ENCODE measurements around the gene AADAT.
"Not testable (repeated sequence)": the region's sequence is repeated elsewhere in the genome, so short reads cannot be mapped to it uniquely, and the experiment has no call there.

The AADAT gene

GRCh38 chr4:170089668-170090351 is at the start of gene AADAT:
AADAT (minus strand) TSS chr4:170089956; CDS start chr4:170089690, 266 bp downstream.
- no peak for DNase-seq (ENCODE audit: low read depth)

GRCh38 chr4:170138580-170139194 is 48.9 kb upstream of the AADAT start:
- peak; percentile 42 for DNase-seq (ENCODE audit: low read depth)

- no peak for DNase-seq (ENCODE audit: low read depth)
Observed at GRCh38 chr4:170137927-170138326, 48.2 kb upstream of the AADAT start.

GRCh38 chr4:170137466-170137865 is 47.7 kb upstream of the AADAT start:
- DNase-seq (ENCODE audit: low read depth): no peak

- no peak for DNase-seq (ENCODE audit: low read depth)
Observed at GRCh38 chr4:170134821-170135220, 45.1 kb upstream of the AADAT start.

GRCh38 chr4:170128219-170128804 is 38.6 kb upstream of the AADAT start:
- DNase-seq (ENCODE audit: low read depth): no peak

- no peak for DNase-seq (ENCODE audit: low read depth)
Observed at GRCh38 chr4:170127758-170128157, 38.0 kb upstream of the AADAT start.

- no peak for DNase-seq (ENCODE audit: low read depth)
Observed at GRCh38 chr4:170124406-170124805, 34.6 kb upstream of the AADAT start.

GRCh38 chr4:170122252-170122651 is 32.5 kb upstream of the AADAT start:
- DNase-seq (ENCODE audit: low read depth): no peak

- no peak for DNase-seq (ENCODE audit: low read depth)
Observed at GRCh38 chr4:170114636-170115035, 24.9 kb upstream of the AADAT start.

- DNase-seq (ENCODE audit: low read depth): not testable (repeated sequence)
Observed at GRCh38 chr4:170114183-170114582, 24.4 kb upstream of the AADAT start.

- DNase-seq (ENCODE audit: low read depth): no peak
Observed at GRCh38 chr4:170111546-170111945, 21.8 kb upstream of the AADAT start.

GRCh38 chr4:170111085-170111484 is 21.3 kb upstream of the AADAT start:
- DNase-seq (ENCODE audit: low read depth): no peak

GRCh38 chr4:170110285-170110672 is 20.5 kb upstream of the AADAT start:
- DNase-seq (ENCODE audit: low read depth): no peak

- DNase-seq (ENCODE audit: low read depth): no peak
Observed at GRCh38 chr4:170109586-170110284, 20.0 kb upstream of the AADAT start.

- no peak for DNase-seq (ENCODE audit: low read depth)
Observed at GRCh38 chr4:170106900-170107299, 17.1 kb upstream of the AADAT start.

- no peak for DNase-seq (ENCODE audit: low read depth)
Observed at GRCh38 chr4:170102426-170102825, 12.7 kb upstream of the AADAT start.

- not testable (repeated sequence) for DNase-seq (ENCODE audit: low read depth)
Observed at GRCh38 chr4:170098171-170098570, 8.4 kb upstream of the AADAT start.

GRCh38 chr4:170097681-170098080 is 7.9 kb upstream of the AADAT start:
- no peak for DNase-seq (ENCODE audit: low read depth)

- DNase-seq (ENCODE audit: low read depth): no peak
Observed at GRCh38 chr4:170093973-170094535, 4.3 kb upstream of the AADAT start.

- DNase-seq (ENCODE audit: low read depth): no peak
Observed at GRCh38 chr4:170091069-170091696, 1.4 kb upstream of the AADAT start.
